BJ (cell line): ENCODE results near the gene SEC16A. TPM values are rescaled to one million over a fixed set of nuclear protein-coding genes. Genes with fewer than 3 reads are reported as not detected.

Source experiments
- CTCF ChIA-PET: fragments of 350-600 bp; formaldehyde crosslinking; extraction: SDS; loops from one replicate; lab custom pipeline; 2021; ENCODE audit warnings: antibody characterized with exemption, inconsistent platforms; lab: Yijun Ruan, JAX
- POLR2A ChIA-PET: fragments of 300-600 bp; sonication (Branson Sonifier 250); formaldehyde crosslinking; extraction: SDS; loops from one replicate; lab custom pipeline; 2021; ENCODE audit warnings: antibody characterized with exemption; lab: Charles Lee
- DNase-seq: peaks from one replicate; pipeline ENCODE4 v3.0.0-alpha.2; 2011; ENCODE audit warnings: low read depth
- H3K27me3 ChIP-seq: 2 replicates; pipeline ENCODE4 v1.6.0; 2011; ENCODE audit warnings: low read length; ENCODE audit not compliant: control insufficient read depth, insufficient read depth
- H3K36me3 ChIP-seq: 2 replicates; pipeline ENCODE4 v1.5.1; 2011; ENCODE audit warnings: low read length; ENCODE audit not compliant: control insufficient read depth, insufficient read depth
- H3K4me3 ChIP-seq: 2 replicates; pipeline ENCODE4 v1.5.1; 2011; ENCODE audit warnings: low read depth, mild to moderate bottlenecking, control low read depth, low read length
- CTCF ChIP-seq: IDR thresholded peaks from 2 replicates; pipeline ENCODE4 v1.5.1; 2011; ENCODE audit warnings: low read depth, mild to moderate bottlenecking, control low read depth, inconsistent platforms, low read length, moderate library complexity; ENCODE audit not compliant: insufficient read depth
- polyA plus RNA-seq: library from polyadenylated mRNA; depleted of rRNA; stranded (reverse); fragments of >200 nt; gene quantifications from 2 replicates; pipeline ENCODE4 v1.2.3, GENCODE V29; 2011

The SEC16A gene
- polyA plus RNA-seq, 1 experiment: 24.4 TPM

- no peak for TF ChIP-seq CTCF
- ChIA-PET POLR2A (no interaction called here), CTCF (interaction anchor here (0.8 to 1.7 kb wide), 5 partner anchors 9 to 138 kb away, joined by 3 to 9 read pairs (median 3); no protein-coding TSS in a partner anchor)
- H3K4me3 ChIP-seq: no peak overlapping the region
- no peaks in the 10 kb centered on the region; the same call in 1 of the 2 replicates for H3K27me3 ChIP-seq
- H3K36me3 ChIP-seq: peaks cover 17% of the 10 kb centered on the region
- DNase-seq: no peak
These were observed 10.7 kb upstream of the SEC16A start for GRCh38 chr9:136493567-136493971.

- H3K4me3 ChIP-seq: no peak overlapping the region
- H3K27me3 ChIP-seq: no peaks in the 10 kb centered on the region; the same call in 1 of the 2 replicates
- peaks cover 16% of the 10 kb centered on the region for H3K36me3 ChIP-seq
- ChIA-PET POLR2A (no interaction called here), CTCF (interaction anchor here (1.2 to 1.7 kb wide), 3 partner anchors 11 to 139 kb away, joined by 3 to 9 read pairs (median 4); no protein-coding TSS in a partner anchor)
- no peak for TF ChIP-seq CTCF
- DNase-seq: no peak
These were observed 10.2 kb upstream of the SEC16A start for GRCh38 chr9:136492978-136493522.

- no peak overlapping the region for H3K4me3 ChIP-seq
- no peaks in the 10 kb centered on the region; the same call in 1 of the 2 replicates for H3K36me3 ChIP-seq
- POLR2A ChIA-PET: no interaction called here
- TF ChIP-seq CTCF: no peak
- no peak for DNase-seq
- CTCF ChIA-PET: interaction anchor here (0.6 to 9.0 kb wide), 7 partner anchors 10 to 218 kb away, joined by 3 to 385 read pairs (median 6); no protein-coding TSS in a partner anchor
- H3K27me3 ChIP-seq: no peaks in the 10 kb centered on the region; the same call in 1 of the 2 replicates
These were observed 6.9 kb upstream of the SEC16A start for GRCh38 chr9:136489731-136490130.

- Histone ChIP-seq H3K4me3 (no peak overlapping the region), H3K27me3 (no peaks in the 10 kb centered on the region; the same call in 1 of the 2 replicates), H3K36me3 (no peaks in the 10 kb centered on the region)
- peak; percentile 97 for TF ChIP-seq CTCF
- CTCF ChIA-PET: interaction anchor here (0.7 to 9.0 kb wide), 28 partner anchors 8 to 227 kb away, joined by 3 to 385 read pairs (median 4); no protein-coding TSS in a partner anchor
- POLR2A ChIA-PET: no interaction called here
- no peak for DNase-seq
These were observed 5.7 kb upstream of the SEC16A start for GRCh38 chr9:136488247-136489214.

- POLR2A ChIA-PET: no interaction called here
- Histone ChIP-seq H3K4me3 (no peak overlapping the region), H3K27me3 (no peaks in the 10 kb centered on the region; the same call in 1 of the 2 replicates), H3K36me3 (no peaks in the 10 kb centered on the region)
- no peak for DNase-seq
- CTCF ChIA-PET: interaction anchor here (0.7 to 9.0 kb wide), 24 partner anchors 9 to 547 kb away, joined by 3 to 385 read pairs (median 4); no protein-coding TSS in a partner anchor
- TF ChIP-seq CTCF: no peak
These were observed 4.8 kb upstream of the SEC16A start for GRCh38 chr9:136487672-136488071.
